SK-N-SH (cell line): ENCODE data around the gene PTCRA.

Experiments
- CTCF ChIP-seq: fragments of 200-600 bp; sonication (generic); IDR thresholded peaks from 2 replicates; pipeline ENCODE4 v1.6.1; 2017; ENCODE audit warnings: antibody characterized with exemption, mild to moderate bottlenecking, moderate library complexity
- FOXM1 ChIP-seq: IDR thresholded peaks from 2 replicates; pipeline ENCODE4 v1.4.0; 2012; ENCODE audit warnings: low read depth, mild to moderate bottlenecking
- NRF1 ChIP-seq: IDR thresholded peaks from 2 replicates; pipeline ENCODE4 v1.6.1; 2012; ENCODE audit warnings: low read depth, mild to moderate bottlenecking, low read length
- POLR2AphosphoS5 ChIP-seq: IDR thresholded peaks from 2 replicates; pipeline ENCODE4 v1.6.1; 2012; ENCODE audit warnings: low read depth, low read length
- YY1 ChIP-seq: IDR thresholded peaks from 2 replicates; pipeline ENCODE4 v1.4.0; 2012; ENCODE audit warnings: low read depth, mild to moderate bottlenecking

GRCh38 chr6:42916288-42916687 is 435 bp downstream of the PTCRA start:
- no peak for TF ChIP-seq POLR2AphosphoS5
- no peak for TF ChIP-seq YY1
- TF ChIP-seq CTCF: no peak
- TF ChIP-seq NRF1: no peak
- TF ChIP-seq FOXM1: no peak
